Adrenal gland (tissue), 5 donors: ENCODE data around the gene NHERF2.

Experiments used
- POLR2A ChIP-seq, 2 donors: fragments of 450-650 bp; IDR thresholded peaks; one replicate each; pipeline ENCODE4 v1.6.1; 2017; ENCODE audit warnings: antibody characterized with exemption in 2 of 2, mild to moderate bottlenecking in 2 of 2, moderate library complexity in 1 of 2
- TF ChIP-seq, protein P1 (sequence below), 6 experiments: fragments of 450-650 bp in 4 of 6; fragments of 200-600 bp in 2 of 6; sonication (generic) in 1 of 6; IDR thresholded peaks; 1 replicate in 5 of 6; 2 replicates in 1 of 6; pipeline versions ENCODE4 v1.5.1 to v1.8.0; 2016 to 2021; ENCODE audit warnings: antibody characterized with exemption in 6 of 6, mild to moderate bottlenecking in 2 of 6, moderate library complexity in 1 of 6
- donor health status: DM: no; HTN: no; CAD: no.

- TF ChIP-seq, protein P1, sequence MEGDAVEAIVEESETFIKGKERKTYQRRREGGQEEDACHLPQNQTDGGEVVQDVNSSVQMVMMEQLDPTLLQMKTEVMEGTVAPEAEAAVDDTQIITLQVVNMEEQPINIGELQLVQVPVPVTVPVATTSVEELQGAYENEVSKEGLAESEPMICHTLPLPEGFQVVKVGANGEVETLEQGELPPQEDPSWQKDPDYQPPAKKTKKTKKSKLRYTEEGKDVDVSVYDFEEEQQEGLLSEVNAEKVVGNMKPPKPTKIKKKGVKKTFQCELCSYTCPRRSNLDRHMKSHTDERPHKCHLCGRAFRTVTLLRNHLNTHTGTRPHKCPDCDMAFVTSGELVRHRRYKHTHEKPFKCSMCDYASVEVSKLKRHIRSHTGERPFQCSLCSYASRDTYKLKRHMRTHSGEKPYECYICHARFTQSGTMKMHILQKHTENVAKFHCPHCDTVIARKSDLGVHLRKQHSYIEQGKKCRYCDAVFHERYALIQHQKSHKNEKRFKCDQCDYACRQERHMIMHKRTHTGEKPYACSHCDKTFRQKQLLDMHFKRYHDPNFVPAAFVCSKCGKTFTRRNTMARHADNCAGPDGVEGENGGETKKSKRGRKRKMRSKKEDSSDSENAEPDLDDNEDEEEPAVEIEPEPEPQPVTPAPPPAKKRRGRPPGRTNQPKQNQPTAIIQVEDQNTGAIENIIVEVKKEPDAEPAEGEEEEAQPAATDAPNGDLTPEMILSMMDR (IDR thresholded peaks at IDR 0.05): no peak
- no peak for TF ChIP-seq POLR2A (IDR thresholded peaks at IDR 0.05)
Observed at GRCh38 chr16:2031081-2031577, 4.4 kb downstream of the NHERF2 start.
